ENCODE results near the gene OTOGL. TPM values are rescaled to one million over a fixed set of nuclear protein-coding genes. Genes with fewer than 3 reads are reported as not detected.

OTOGL gene
- polyA plus RNA-seq, 1 of the 3 experiments (the other 2 are of a cell fraction) = 0.61 TPM

DNA sequence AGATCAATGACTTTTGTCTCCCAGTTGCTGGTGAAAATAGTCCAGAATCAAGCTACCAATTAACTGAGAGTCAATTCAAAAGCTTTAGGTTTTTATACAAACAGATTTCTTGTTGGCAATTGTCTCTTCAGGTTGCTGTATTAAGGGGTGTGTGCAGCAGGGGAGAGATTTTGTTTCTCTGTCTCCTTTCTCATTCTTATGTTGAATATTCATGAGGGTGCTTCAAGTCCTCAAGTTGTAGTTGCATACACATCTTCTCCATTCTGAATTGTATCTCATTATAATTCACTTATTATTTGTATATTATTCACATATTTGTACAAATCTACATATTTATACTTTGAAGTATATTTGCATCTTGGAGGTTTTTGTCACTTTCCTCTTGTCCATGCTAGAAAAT is 218.0 kb downstream of the OTOGL start:
- Histone ChIP-seq H3K4me3 (ENCODE audit: low read depth in 2 of 2, low read length in 1 of 2) (no peak overlapping the region), H3K79me2 (ENCODE audit: insufficient read depth) (no peaks in the 10 kb centered on the region), H3K9me3 (no peaks in the 10 kb centered on the region), H3K27me3 (ENCODE audit: insufficient read depth) (peaks cover 4% of the 10 kb centered on the region; the same call in 1 of the 2 replicates), H3K4me1 (ENCODE audit: control insufficient read depth in 1 of 2, insufficient read depth in 2 of 2, low read depth in 1 of 2, low read length in 1 of 2) (no peaks in the 10 kb centered on the region), H3K36me3 (replicated peaks in 1 of 2; ENCODE audit: control insufficient read depth in 1 of 2, insufficient read depth in 2 of 2, low read length in 1 of 2) (no peaks in the 10 kb centered on the region), H4K20me1 (ENCODE audit: insufficient read depth) (no peaks in the 10 kb centered on the region), H3K27ac (ENCODE audit: low read depth in 2 of 2, low read length in 1 of 2) (no peak overlapping the region), H3K4me2 (no peak overlapping the region), H3K9me2 (no peaks in the 10 kb centered on the region), H3F3A (replicated peaks; ENCODE audit: insufficient read depth) (no peaks in the 10 kb centered on the region), H2AFZ (ENCODE audit: low read depth) (no peak overlapping the region), H3K9ac (no peak overlapping the region)
- TF ChIP-seq USF2 (IDR thresholded peaks at IDR 0.05; ENCODE audit: borderline replicate concordance, low read depth, low read length) (no peak), FOXM1 (IDR thresholded peaks at IDR 0.05; ENCODE audit: low read depth) (no peak), CHD2 (IDR thresholded peaks at IDR 0.05; ENCODE audit: low read length, partially characterized antibody) (no peak), GATA2 (CRISPR knock-in tag; IDR thresholded peaks at IDR 0.05) (no peak), FOSL2 (IDR thresholded peaks at IDR 0.05; ENCODE audit: borderline replicate concordance, low read depth) (no peak)
- TF ChIP-seq, protein P1, sequence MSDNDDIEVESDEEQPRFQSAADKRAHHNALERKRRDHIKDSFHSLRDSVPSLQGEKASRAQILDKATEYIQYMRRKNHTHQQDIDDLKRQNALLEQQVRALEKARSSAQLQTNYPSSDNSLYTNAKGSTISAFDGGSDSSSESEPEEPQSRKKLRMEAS (IDR thresholded peaks at IDR 0.05; ENCODE audit: low read depth) = no peak
- TF ChIP-seq, protein P2, sequence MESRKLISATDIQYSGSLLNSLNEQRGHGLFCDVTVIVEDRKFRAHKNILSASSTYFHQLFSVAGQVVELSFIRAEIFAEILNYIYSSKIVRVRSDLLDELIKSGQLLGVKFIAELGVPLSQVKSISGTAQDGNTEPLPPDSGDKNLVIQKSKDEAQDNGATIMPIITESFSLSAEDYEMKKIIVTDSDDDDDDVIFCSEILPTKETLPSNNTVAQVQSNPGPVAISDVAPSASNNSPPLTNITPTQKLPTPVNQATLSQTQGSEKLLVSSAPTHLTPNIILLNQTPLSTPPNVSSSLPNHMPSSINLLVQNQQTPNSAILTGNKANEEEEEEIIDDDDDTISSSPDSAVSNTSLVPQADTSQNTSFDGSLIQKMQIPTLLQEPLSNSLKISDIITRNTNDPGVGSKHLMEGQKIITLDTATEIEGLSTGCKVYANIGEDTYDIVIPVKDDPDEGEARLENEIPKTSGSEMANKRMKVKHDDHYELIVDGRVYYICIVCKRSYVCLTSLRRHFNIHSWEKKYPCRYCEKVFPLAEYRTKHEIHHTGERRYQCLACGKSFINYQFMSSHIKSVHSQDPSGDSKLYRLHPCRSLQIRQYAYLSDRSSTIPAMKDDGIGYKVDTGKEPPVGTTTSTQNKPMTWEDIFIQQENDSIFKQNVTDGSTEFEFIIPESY (IDR thresholded peaks at IDR 0.05; ENCODE audit: borderline replicate concordance, low read depth) = no peak
- no peak for DNase-seq
- ChIA-PET CTCF (interaction anchor here (0.5 to 1.0 kb wide), 2 partner anchors 128 to 721 kb away, joined by 3 read pairs; no protein-coding TSS in a partner anchor), POLR2A (no interaction called here)

- Histone ChIP-seq H3K36me3 (replicated peaks in 1 of 2; ENCODE audit: control insufficient read depth in 1 of 2, insufficient read depth in 2 of 2, low read length in 1 of 2) (no peaks in the 10 kb centered on the region), H3K4me3 (ENCODE audit: low read depth in 2 of 2, low read length in 1 of 2) (no peak overlapping the region), H4K20me1 (ENCODE audit: insufficient read depth) (no peaks in the 10 kb centered on the region), H3K4me1 (ENCODE audit: control insufficient read depth in 1 of 2, insufficient read depth in 2 of 2, low read depth in 1 of 2, low read length in 1 of 2) (no peaks in the 10 kb centered on the region), H3K4me2 (no peak overlapping the region), H3K79me2 (ENCODE audit: insufficient read depth) (no peaks in the 10 kb centered on the region), H3K9me3 (no peaks in the 10 kb centered on the region), H3F3A (replicated peaks; ENCODE audit: insufficient read depth) (no peaks in the 10 kb centered on the region), H2AFZ (ENCODE audit: low read depth) (no peak overlapping the region), H3K27ac (ENCODE audit: low read depth in 2 of 2, low read length in 1 of 2) (no peak overlapping the region), H3K9me2 (no peaks in the 10 kb centered on the region), H3K27me3 (ENCODE audit: insufficient read depth) (peaks cover 4% of the 10 kb centered on the region; the same call in 1 of the 2 replicates), H3K9ac (no peak overlapping the region)
- POLR2A ChIA-PET = no interaction called here
- 0% methylated on average over 1 of the region's 1 CpG for WGBS (ENCODE audit: low lambda C conversion rate)
- TF ChIP-seq NFIC (IDR thresholded peaks at IDR 0.05; ENCODE audit: borderline replicate concordance) = no peak
- TF ChIP-seq, protein P3, sequence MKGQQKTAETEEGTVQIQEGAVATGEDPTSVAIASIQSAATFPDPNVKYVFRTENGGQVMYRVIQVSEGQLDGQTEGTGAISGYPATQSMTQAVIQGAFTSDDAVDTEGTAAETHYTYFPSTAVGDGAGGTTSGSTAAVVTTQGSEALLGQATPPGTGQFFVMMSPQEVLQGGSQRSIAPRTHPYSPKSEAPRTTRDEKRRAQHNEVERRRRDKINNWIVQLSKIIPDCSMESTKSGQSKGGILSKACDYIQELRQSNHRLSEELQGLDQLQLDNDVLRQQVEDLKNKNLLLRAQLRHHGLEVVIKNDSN (IDR thresholded peaks at IDR 0.05; ENCODE audit: borderline replicate concordance, low read depth) = no peak
- TF ChIP-seq SIN3A (IDR thresholded peaks at IDR 0.05; ENCODE audit: borderline replicate concordance, low read depth, low read length) = no peak
- no peak for TF ChIP-seq RFX5 (IDR thresholded peaks at IDR 0.05; ENCODE audit: low read length)
- no peak for TF ChIP-seq RAD21 (IDR thresholded peaks at IDR 0.05; ENCODE audit: low read length)
- TF ChIP-seq MXI1 (IDR thresholded peaks at IDR 0.05; ENCODE audit: low read depth, low read length) = no peak
- TF ChIP-seq TAF1 (IDR thresholded peaks at IDR 0.05; ENCODE audit: borderline replicate concordance, low read depth, low read length) = no peak
- CTCF ChIA-PET = interaction anchor here (0.5 kb wide), 1 partner anchor 720 kb away, joined by 3 read pairs; no protein-coding TSS in a partner anchor
- no peak for DNase-seq
These were observed 218.6 kb downstream of the OTOGL start for GRCh38 chr12:80317899-80318298.
